ENCODE results near the gene BRD9.
"Not testable (repeated sequence)": the region's sequence is repeated elsewhere in the genome, so short reads cannot be mapped to it uniquely, and the experiment has no call there.

The BRD9 gene

GRCh38 chr5:849651-850301 is 42.8 kb downstream of the BRD9 start:
- Histone ChIP-seq H3K9me3 (ENCODE audit: control insufficient read depth, insufficient read depth, low read length) (no peaks in the 10 kb centered on the region), H4K20me1 (ENCODE audit: control insufficient read depth, insufficient read depth, low read depth, low read length) (no peaks in the 10 kb centered on the region), H3F3A (ENCODE audit: control insufficient read depth, insufficient read depth) (no peaks in the 10 kb centered on the region), H3K27me3 (ENCODE audit: control insufficient read depth, low read length) (no peaks in the 10 kb centered on the region), H3K4me2 (ENCODE audit: low read length) (no peak overlapping the region), H3K36me3 (ENCODE audit: control insufficient read depth, low read length) (no peaks in the 10 kb centered on the region), H3K79me2 (ENCODE audit: control insufficient read depth, low read length) (no peaks in the 10 kb centered on the region), H3K4me1 (ENCODE audit: control insufficient read depth, low read length) (no peaks in the 10 kb centered on the region), H3K27ac (ENCODE audit: low read depth, low read length) (no peak overlapping the region), H3K4me3 (ENCODE audit: low read length) (no peak overlapping the region), H3K9me2 (replicated peaks; ENCODE audit: control insufficient read depth, low read length) (no peaks in the 10 kb centered on the region)
- no peak for TF ChIP-seq EZH2phosphoT487 (IDR thresholded peaks at IDR 0.05; ENCODE audit: borderline replicate concordance, low read length)
- no peak for TF ChIP-seq CTCF (IDR thresholded peaks at IDR 0.05; ENCODE audit: low read depth, low read length, poor library complexity, severe bottlenecking)

GRCh38 chr5:848671-849111 is 43.9 kb downstream of the BRD9 start:
- Histone ChIP-seq H3K4me1 (ENCODE audit: control insufficient read depth, low read length) (no peaks in the 10 kb centered on the region), H3F3A (ENCODE audit: control insufficient read depth, insufficient read depth) (no peaks in the 10 kb centered on the region), H3K9me2 (replicated peaks; ENCODE audit: control insufficient read depth, low read length) (no peaks in the 10 kb centered on the region), H3K4me2 (ENCODE audit: low read length) (no peak overlapping the region), H3K79me2 (ENCODE audit: control insufficient read depth, low read length) (no peaks in the 10 kb centered on the region), H3K36me3 (ENCODE audit: control insufficient read depth, low read length) (no peaks in the 10 kb centered on the region), H3K9me3 (ENCODE audit: control insufficient read depth, insufficient read depth, low read length) (no peaks in the 10 kb centered on the region), H3K27me3 (ENCODE audit: control insufficient read depth, low read length) (no peaks in the 10 kb centered on the region), H3K4me3 (ENCODE audit: low read length) (no peak overlapping the region), H4K20me1 (ENCODE audit: control insufficient read depth, insufficient read depth, low read depth, low read length) (no peaks in the 10 kb centered on the region), H3K27ac (ENCODE audit: low read depth, low read length) (no peak overlapping the region)
- TF ChIP-seq EZH2phosphoT487 (IDR thresholded peaks at IDR 0.05; ENCODE audit: borderline replicate concordance, low read length) (no peak), CTCF (IDR thresholded peaks at IDR 0.05; ENCODE audit: low read depth, low read length, poor library complexity, severe bottlenecking) (no peak)

- H3K9me2 ChIP-seq (replicated peaks; ENCODE audit: control insufficient read depth, low read length); H3K79me2 ChIP-seq (ENCODE audit: control insufficient read depth, low read length); H3K27me3 ChIP-seq (ENCODE audit: control insufficient read depth, low read length); H3K9me3 ChIP-seq (ENCODE audit: control insufficient read depth, insufficient read depth, low read length); H3K4me3 ChIP-seq (ENCODE audit: low read length); H3F3A ChIP-seq (ENCODE audit: control insufficient read depth, insufficient read depth); H4K20me1 ChIP-seq (ENCODE audit: control insufficient read depth, insufficient read depth, low read depth, low read length); H3K4me1 ChIP-seq (ENCODE audit: control insufficient read depth, low read length); H3K4me2 ChIP-seq (ENCODE audit: low read length); H3K36me3 ChIP-seq (ENCODE audit: control insufficient read depth, low read length); H3K27ac ChIP-seq (ENCODE audit: low read depth, low read length): not testable (repeated sequence)
Observed at GRCh38 chr5:847736-848135, 44.9 kb downstream of the BRD9 start.

- not testable (repeated sequence) for H3K27ac ChIP-seq (ENCODE audit: low read depth, low read length); H3K4me1 ChIP-seq (ENCODE audit: control insufficient read depth, low read length); H3K9me3 ChIP-seq (ENCODE audit: control insufficient read depth, insufficient read depth, low read length); H3K79me2 ChIP-seq (ENCODE audit: control insufficient read depth, low read length); H3K4me2 ChIP-seq (ENCODE audit: low read length); H4K20me1 ChIP-seq (ENCODE audit: control insufficient read depth, insufficient read depth, low read depth, low read length); H3K36me3 ChIP-seq (ENCODE audit: control insufficient read depth, low read length); H3F3A ChIP-seq (ENCODE audit: control insufficient read depth, insufficient read depth); H3K4me3 ChIP-seq (ENCODE audit: low read length); H3K27me3 ChIP-seq (ENCODE audit: control insufficient read depth, low read length); H3K9me2 ChIP-seq (replicated peaks; ENCODE audit: control insufficient read depth, low read length)
Observed at GRCh38 chr5:847212-847611, 45.4 kb downstream of the BRD9 start.

GRCh38 chr5:846602-847091 is 46.0 kb downstream of the BRD9 start:
- H3K27ac ChIP-seq (ENCODE audit: low read depth, low read length); H3K4me1 ChIP-seq (ENCODE audit: control insufficient read depth, low read length); H3K79me2 ChIP-seq (ENCODE audit: control insufficient read depth, low read length); H3K4me2 ChIP-seq (ENCODE audit: low read length); H3K4me3 ChIP-seq (ENCODE audit: low read length); H3K9me2 ChIP-seq (replicated peaks; ENCODE audit: control insufficient read depth, low read length); H3F3A ChIP-seq (ENCODE audit: control insufficient read depth, insufficient read depth); H4K20me1 ChIP-seq (ENCODE audit: control insufficient read depth, insufficient read depth, low read depth, low read length); H3K27me3 ChIP-seq (ENCODE audit: control insufficient read depth, low read length); H3K36me3 ChIP-seq (ENCODE audit: control insufficient read depth, low read length); H3K9me3 ChIP-seq (ENCODE audit: control insufficient read depth, insufficient read depth, low read length): not testable (repeated sequence)

- not testable (repeated sequence) for H3K27ac ChIP-seq (ENCODE audit: low read depth, low read length); H3K4me2 ChIP-seq (ENCODE audit: low read length); H3F3A ChIP-seq (ENCODE audit: control insufficient read depth, insufficient read depth); H3K4me1 ChIP-seq (ENCODE audit: control insufficient read depth, low read length); H3K4me3 ChIP-seq (ENCODE audit: low read length); H3K79me2 ChIP-seq (ENCODE audit: control insufficient read depth, low read length); H4K20me1 ChIP-seq (ENCODE audit: control insufficient read depth, insufficient read depth, low read depth, low read length); H3K9me2 ChIP-seq (replicated peaks; ENCODE audit: control insufficient read depth, low read length); H3K9me3 ChIP-seq (ENCODE audit: control insufficient read depth, insufficient read depth, low read length); H3K36me3 ChIP-seq (ENCODE audit: control insufficient read depth, low read length); H3K27me3 ChIP-seq (ENCODE audit: control insufficient read depth, low read length)
Observed at GRCh38 chr5:845676-846601, 46.7 kb downstream of the BRD9 start.
